ENCODE measurements around the gene SETD2.

Gene SETD2

DNA sequence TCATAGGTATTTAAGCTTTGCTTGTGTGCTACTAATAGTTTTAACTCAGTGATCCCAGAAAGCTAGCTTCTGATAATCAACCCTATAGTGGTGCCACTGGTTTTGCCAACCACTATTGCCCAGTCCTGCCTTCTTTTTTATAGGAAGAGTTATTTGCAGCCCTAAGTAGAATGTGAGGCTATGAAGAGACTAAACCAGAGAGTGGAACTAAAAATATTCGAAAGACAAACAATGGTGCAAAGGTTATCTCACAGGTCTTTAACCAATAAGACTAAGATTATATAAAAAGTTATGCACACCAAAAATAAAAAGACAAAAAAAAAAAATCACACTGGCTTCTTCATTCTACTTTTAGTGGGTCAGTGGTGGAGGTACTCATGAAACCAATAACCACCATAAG, 98.9 kb downstream of the SETD2 start:
- TF ChIP-seq TEAD4 (IDR thresholded peaks at IDR 0.05), result no peak
- TF ChIP-seq, protein P1, sequence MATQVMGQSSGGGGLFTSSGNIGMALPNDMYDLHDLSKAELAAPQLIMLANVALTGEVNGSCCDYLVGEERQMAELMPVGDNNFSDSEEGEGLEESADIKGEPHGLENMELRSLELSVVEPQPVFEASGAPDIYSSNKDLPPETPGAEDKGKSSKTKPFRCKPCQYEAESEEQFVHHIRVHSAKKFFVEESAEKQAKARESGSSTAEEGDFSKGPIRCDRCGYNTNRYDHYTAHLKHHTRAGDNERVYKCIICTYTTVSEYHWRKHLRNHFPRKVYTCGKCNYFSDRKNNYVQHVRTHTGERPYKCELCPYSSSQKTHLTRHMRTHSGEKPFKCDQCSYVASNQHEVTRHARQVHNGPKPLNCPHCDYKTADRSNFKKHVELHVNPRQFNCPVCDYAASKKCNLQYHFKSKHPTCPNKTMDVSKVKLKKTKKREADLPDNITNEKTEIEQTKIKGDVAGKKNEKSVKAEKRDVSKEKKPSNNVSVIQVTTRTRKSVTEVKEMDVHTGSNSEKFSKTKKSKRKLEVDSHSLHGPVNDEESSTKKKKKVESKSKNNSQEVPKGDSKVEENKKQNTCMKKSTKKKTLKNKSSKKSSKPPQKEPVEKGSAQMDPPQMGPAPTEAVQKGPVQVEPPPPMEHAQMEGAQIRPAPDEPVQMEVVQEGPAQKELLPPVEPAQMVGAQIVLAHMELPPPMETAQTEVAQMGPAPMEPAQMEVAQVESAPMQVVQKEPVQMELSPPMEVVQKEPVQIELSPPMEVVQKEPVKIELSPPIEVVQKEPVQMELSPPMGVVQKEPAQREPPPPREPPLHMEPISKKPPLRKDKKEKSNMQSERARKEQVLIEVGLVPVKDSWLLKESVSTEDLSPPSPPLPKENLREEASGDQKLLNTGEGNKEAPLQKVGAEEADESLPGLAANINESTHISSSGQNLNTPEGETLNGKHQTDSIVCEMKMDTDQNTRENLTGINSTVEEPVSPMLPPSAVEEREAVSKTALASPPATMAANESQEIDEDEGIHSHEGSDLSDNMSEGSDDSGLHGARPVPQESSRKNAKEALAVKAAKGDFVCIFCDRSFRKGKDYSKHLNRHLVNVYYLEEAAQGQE (IDR thresholded peaks at IDR 0.05; ENCODE audit: low read depth), result no peak
- TF ChIP-seq TCF12 (IDR thresholded peaks at IDR 0.05; ENCODE audit: low read depth), result no peak
- TF ChIP-seq, protein P2, sequence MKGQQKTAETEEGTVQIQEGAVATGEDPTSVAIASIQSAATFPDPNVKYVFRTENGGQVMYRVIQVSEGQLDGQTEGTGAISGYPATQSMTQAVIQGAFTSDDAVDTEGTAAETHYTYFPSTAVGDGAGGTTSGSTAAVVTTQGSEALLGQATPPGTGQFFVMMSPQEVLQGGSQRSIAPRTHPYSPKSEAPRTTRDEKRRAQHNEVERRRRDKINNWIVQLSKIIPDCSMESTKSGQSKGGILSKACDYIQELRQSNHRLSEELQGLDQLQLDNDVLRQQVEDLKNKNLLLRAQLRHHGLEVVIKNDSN (IDR thresholded peaks at IDR 0.05), result no peak
- TF ChIP-seq EP300 (IDR thresholded peaks at IDR 0.05; ENCODE audit: borderline replicate concordance), result no peak
- no peak for TF ChIP-seq NFIC (IDR thresholded peaks at IDR 0.05)
- TF ChIP-seq FOXM1 (IDR thresholded peaks at IDR 0.05; ENCODE audit: borderline replicate concordance, low read depth), result no peak

DNA sequence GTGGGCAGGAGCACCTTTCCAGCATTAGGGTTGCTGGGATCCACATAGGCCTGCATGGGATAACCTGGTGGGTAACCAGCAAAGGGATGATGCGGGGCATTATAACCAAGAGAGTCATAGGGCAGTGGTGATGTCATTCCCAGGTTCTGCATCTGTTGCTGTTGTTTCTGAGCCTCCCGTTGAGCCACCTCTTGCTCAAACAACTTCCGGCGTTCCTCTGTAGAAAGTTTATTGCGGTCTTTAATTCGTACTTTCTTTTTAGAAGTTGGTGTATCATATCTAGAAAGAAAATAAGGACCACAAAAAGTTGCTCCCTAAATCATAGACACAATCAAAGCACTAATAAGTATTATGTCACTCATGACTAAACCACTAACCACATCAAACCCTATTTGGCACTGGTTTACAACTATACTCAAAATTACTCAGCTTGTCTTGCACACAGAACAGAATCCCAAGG, 106.7 kb downstream of the SETD2 start:
- TF ChIP-seq ZBTB7A (IDR thresholded peaks at IDR 0.05; ENCODE audit: low read depth), result no peak
- TF ChIP-seq CREB1 (IDR thresholded peaks at IDR 0.05; ENCODE audit: low read depth), result no peak
- TF ChIP-seq EP300 (IDR thresholded peaks at IDR 0.05; ENCODE audit: borderline replicate concordance), result no peak
- no peak for TF ChIP-seq EGR1 (IDR thresholded peaks at IDR 0.05)
- no peak for TF ChIP-seq TAF1 (IDR thresholded peaks at IDR 0.05; ENCODE audit: low read depth)
- TF ChIP-seq RAD21 (IDR thresholded peaks at IDR 0.05; ENCODE audit: low read depth), result no peak
- no peak for TF ChIP-seq TEAD4 (IDR thresholded peaks at IDR 0.05)
- TF ChIP-seq YY1 (IDR thresholded peaks at IDR 0.05; ENCODE audit: low read depth), result no peak
- TF ChIP-seq NFIC (IDR thresholded peaks at IDR 0.05), result no peak
- TF ChIP-seq CEBPB (IDR thresholded peaks at IDR 0.05), result no peak
- no peak for TF ChIP-seq FOXM1 (IDR thresholded peaks at IDR 0.05; ENCODE audit: borderline replicate concordance, low read depth)
- TF ChIP-seq, protein P2 (IDR thresholded peaks at IDR 0.05), result no peak
- TF ChIP-seq, protein P1 (IDR thresholded peaks at IDR 0.05; ENCODE audit: low read depth), result no peak

DNA sequence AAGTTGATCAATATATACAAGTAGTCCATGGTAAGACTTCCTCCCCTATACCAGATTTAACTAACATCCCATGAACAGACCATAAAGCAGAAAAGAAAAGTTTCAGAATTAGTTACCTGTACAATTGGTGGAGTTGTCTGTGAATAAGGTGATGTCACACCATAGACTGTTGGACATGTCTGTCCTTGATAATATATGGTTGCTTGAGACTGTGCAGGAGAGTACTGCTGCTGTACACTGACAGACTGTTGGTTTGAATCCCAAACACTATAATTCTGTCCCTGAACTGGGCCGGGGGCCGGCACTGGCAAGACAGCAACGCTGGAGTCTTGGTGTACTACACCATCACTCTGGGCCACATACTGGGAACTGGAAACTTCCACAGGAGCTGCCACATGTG, 107.2 kb downstream of the SETD2 start:
- TF ChIP-seq RAD21 (IDR thresholded peaks at IDR 0.05; ENCODE audit: low read depth) (no peak), NFIC (IDR thresholded peaks at IDR 0.05) (no peak), TEAD4 (IDR thresholded peaks at IDR 0.05) (no peak), ZBTB7A (IDR thresholded peaks at IDR 0.05; ENCODE audit: low read depth) (no peak)

DNA sequence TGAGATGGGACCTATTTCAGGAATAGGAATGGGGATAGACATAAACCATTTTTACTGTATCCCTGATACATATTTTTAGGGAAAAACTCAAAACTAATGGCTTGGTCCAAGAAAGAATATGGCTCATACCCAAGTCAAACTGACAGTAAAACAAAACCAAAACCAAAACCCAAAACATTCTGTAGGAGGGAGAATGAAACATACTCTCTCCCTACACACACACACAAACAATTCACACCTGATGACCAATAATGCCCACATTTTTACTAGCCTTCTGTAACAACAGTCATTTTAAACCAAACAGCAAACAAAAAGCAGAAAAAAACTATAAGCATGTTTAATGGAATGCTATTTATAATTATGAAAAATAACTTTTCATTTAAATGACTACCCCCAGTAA, 109.5 kb downstream of the SETD2 start:
- TF ChIP-seq NFIC (IDR thresholded peaks at IDR 0.05) (no peak), YY1 (IDR thresholded peaks at IDR 0.05; ENCODE audit: low read depth) (no peak), EGR1 (IDR thresholded peaks at IDR 0.05) (no peak), CEBPB (IDR thresholded peaks at IDR 0.05) (no peak)
- TF ChIP-seq, protein P2 (IDR thresholded peaks at IDR 0.05), result no peak

DNA sequence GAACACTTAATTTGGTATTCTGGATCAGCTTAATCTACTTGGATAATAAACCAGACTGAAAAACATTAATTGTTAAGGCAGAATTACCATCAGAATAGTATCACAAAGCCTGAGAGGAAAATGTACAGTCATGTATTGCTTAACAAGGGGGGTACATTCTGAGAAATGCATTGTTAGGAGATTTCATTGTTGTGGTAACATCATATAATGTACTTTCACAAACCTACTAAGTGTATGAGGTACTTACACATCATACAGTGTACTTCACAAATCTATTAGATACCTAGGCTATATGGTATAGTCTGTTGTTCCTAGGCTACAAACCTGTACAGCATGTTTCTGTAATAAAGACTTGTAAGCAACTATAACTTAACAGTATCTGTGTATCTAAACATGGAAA, 116.2 kb downstream of the SETD2 start:
- no peak for TF ChIP-seq CEBPB (IDR thresholded peaks at IDR 0.05)
- TF ChIP-seq, protein P2 (IDR thresholded peaks at IDR 0.05), result no peak
- TF ChIP-seq EGR1 (IDR thresholded peaks at IDR 0.05), result no peak
- TF ChIP-seq, protein P3, sequence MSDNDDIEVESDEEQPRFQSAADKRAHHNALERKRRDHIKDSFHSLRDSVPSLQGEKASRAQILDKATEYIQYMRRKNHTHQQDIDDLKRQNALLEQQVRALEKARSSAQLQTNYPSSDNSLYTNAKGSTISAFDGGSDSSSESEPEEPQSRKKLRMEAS (IDR thresholded peaks at IDR 0.05), result no peak
- no peak for TF ChIP-seq FOXM1 (IDR thresholded peaks at IDR 0.05; ENCODE audit: borderline replicate concordance, low read depth)
- no peak for TF ChIP-seq TEAD4 (IDR thresholded peaks at IDR 0.05)
- TF ChIP-seq ZBTB7A (IDR thresholded peaks at IDR 0.05; ENCODE audit: low read depth), result no peak
- TF ChIP-seq, protein P1 (IDR thresholded peaks at IDR 0.05; ENCODE audit: low read depth), result no peak
- TF ChIP-seq CREB1 (IDR thresholded peaks at IDR 0.05; ENCODE audit: low read depth), result no peak
- TF ChIP-seq EP300 (IDR thresholded peaks at IDR 0.05; ENCODE audit: borderline replicate concordance), result no peak
- no peak for TF ChIP-seq YY1 (IDR thresholded peaks at IDR 0.05; ENCODE audit: low read depth)
- no peak for TF ChIP-seq TAF1 (IDR thresholded peaks at IDR 0.05; ENCODE audit: low read depth)
- no peak for TF ChIP-seq NFIC (IDR thresholded peaks at IDR 0.05)
- no peak for TF ChIP-seq TCF12 (IDR thresholded peaks at IDR 0.05; ENCODE audit: low read depth)
- TF ChIP-seq RAD21 (IDR thresholded peaks at IDR 0.05; ENCODE audit: low read depth), result no peak
